ENCODE results near the gene NMBR. TPM values are rescaled to one million over a fixed set of nuclear protein-coding genes. Genes with fewer than 3 reads are reported as not detected.

The NMBR gene
- total RNA-seq, 1 experiment from 2014 or later = not detected

DNA sequence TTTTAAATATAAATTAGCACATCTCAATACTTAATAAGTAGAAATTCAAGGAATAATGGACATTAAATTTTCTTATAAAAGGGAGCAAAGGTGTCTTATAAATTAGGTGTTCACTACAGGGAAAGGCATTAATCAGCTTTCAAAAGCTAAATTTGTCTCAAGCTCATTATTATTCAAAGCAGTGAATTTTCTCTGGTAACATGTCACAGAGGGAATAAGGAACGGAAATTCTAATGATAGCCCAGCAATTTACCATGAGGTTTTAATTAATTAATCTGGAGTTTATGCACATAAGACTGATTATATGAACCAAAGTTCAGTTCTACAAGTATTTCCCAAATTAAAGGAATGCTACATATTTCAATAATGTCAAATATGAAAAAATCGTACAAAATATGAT lies 29.6 kb downstream of the NMBR start:
- no CpG with 5 or more reads among the region's 2 CpGs for WGBS (ENCODE audit: extremely low coverage, insufficient read length, low lambda C conversion rate)
- H3K36me3 Mint-ChIP-seq (ENCODE audit: insufficient read depth in 1 of 3, low read depth in 3 of 3) = peaks cover 0 to 2% (median 0%) of the 10 kb centered on the region in 3 experiments; a peak in 1 of 7 replicates
- no peak overlapping the region for H3K4ac ChIP-seq (ENCODE audit: low read depth, low read length)

More for the DNA sequence above, 29.6 kb downstream of the NMBR start:
- Histone ChIP-seq H2AK5ac (ENCODE audit: insufficient read length, low read length) (no peak overlapping the region), H2AFZ (ENCODE audit: low read length) (no peak overlapping the region), H2BK5ac (ENCODE audit: insufficient read length, low read length) (no peak overlapping the region), H3K27me3 (ENCODE audit: insufficient read depth, low read length) (no peaks in the 10 kb centered on the region), H4K5ac (ENCODE audit: insufficient read length, low read depth, low read length) (no peak overlapping the region), H4K91ac (ENCODE audit: insufficient read length, low read depth, low read length) (no peak overlapping the region), H3T11ph (ENCODE audit: low read length) (no peak overlapping the region), H3K9ac (ENCODE audit: extremely low read depth, insufficient read length, low read length) (no peak overlapping the region), H2BK15ac (ENCODE audit: low read depth, low read length) (no peak overlapping the region), H3K56ac (ENCODE audit: insufficient read length, low read depth, low read length) (no peak overlapping the region), H3K4me1 (ENCODE audit: insufficient read depth, low read length) (no peaks in the 10 kb centered on the region), H2BK20ac (ENCODE audit: low read depth, low read length, poor library complexity, severe bottlenecking) (no peak overlapping the region), H2BK12ac (ENCODE audit: insufficient read length, low read depth, low read length) (no peak overlapping the region), H3K79me1 (ENCODE audit: insufficient read depth, low read depth, low read length, poor library complexity, severe bottlenecking) (no peaks in the 10 kb centered on the region), H4K20me1 (ENCODE audit: control insufficient read depth, insufficient read depth, insufficient read length) (no peaks in the 10 kb centered on the region), H3K14ac (ENCODE audit: insufficient read depth, low read length) (no peak overlapping the region), H3K23me2 (ENCODE audit: insufficient read length, low read depth, low read length, poor library complexity, severe bottlenecking) (no peaks in the 10 kb centered on the region), H3K27ac (ENCODE audit: insufficient read length, low read depth, low read length) (no peak overlapping the region), H3K79me2 (ENCODE audit: insufficient read depth, low read length) (no peaks in the 10 kb centered on the region), H3K4me2 (ENCODE audit: insufficient read depth, insufficient read length, low read length) (no peak overlapping the region), H3K18ac (ENCODE audit: insufficient read length, low read depth, low read length) (no peak overlapping the region), H3K23ac (ENCODE audit: insufficient read length, low read depth, low read length) (no peak overlapping the region), H4K8ac (replicated peaks; ENCODE audit: insufficient read length, low read depth, low read length) (no peak overlapping the region), H3K9me3 (ENCODE audit: control insufficient read depth, low read depth, low read length) (no peaks in the 10 kb centered on the region), H2BK120ac (ENCODE audit: low read depth, low read length, poor library complexity, severe bottlenecking) (no peak overlapping the region)
- Mint-ChIP-seq H3K4me3 (no peak overlapping the region), H3K9me3 (no peaks in the 10 kb centered on the region), H3K27me3 (ENCODE audit: low read depth) (no peaks in the 10 kb centered on the region), H3K4me1 (peaks cover 4 to 7% of the 10 kb centered on the region in 2 experiments), H3K27ac (no peak overlapping the region)
- TF ChIP-seq, protein P1, sequence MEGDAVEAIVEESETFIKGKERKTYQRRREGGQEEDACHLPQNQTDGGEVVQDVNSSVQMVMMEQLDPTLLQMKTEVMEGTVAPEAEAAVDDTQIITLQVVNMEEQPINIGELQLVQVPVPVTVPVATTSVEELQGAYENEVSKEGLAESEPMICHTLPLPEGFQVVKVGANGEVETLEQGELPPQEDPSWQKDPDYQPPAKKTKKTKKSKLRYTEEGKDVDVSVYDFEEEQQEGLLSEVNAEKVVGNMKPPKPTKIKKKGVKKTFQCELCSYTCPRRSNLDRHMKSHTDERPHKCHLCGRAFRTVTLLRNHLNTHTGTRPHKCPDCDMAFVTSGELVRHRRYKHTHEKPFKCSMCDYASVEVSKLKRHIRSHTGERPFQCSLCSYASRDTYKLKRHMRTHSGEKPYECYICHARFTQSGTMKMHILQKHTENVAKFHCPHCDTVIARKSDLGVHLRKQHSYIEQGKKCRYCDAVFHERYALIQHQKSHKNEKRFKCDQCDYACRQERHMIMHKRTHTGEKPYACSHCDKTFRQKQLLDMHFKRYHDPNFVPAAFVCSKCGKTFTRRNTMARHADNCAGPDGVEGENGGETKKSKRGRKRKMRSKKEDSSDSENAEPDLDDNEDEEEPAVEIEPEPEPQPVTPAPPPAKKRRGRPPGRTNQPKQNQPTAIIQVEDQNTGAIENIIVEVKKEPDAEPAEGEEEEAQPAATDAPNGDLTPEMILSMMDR (conservative IDR thresholded peaks at IDR 0.05) = no peak
- no peak for DNase-seq

Data from H9 (cell line).